ENCODE measurements around the gene ZFPM1. TPM values are rescaled to one million over a fixed set of nuclear protein-coding genes. Genes with fewer than 3 reads are reported as not detected.

ZFPM1 gene
- total RNA-seq, 2 donors from 2014 or later = 10.9 to 11.4 TPM

GRCh38 chr16:88498576-88499208, 45.6 kb downstream of the ZFPM1 start:
- DNase-seq = no peak
- H3K27ac ChIP-seq = peak overlapping the region; percentile 78 to 91 (median 84)
- H3K9me3 ChIP-seq = no peaks in the 10 kb centered on the region
- intact Hi-C loops (cut with DNase I) = no loop called here
- H3K4me3 ChIP-seq = no peak overlapping the region
- ATAC-seq = no peak
- no peak for TF ChIP-seq CTCF (IDR thresholded peaks at IDR 0.05)
- TF ChIP-seq POLR2A (IDR thresholded peaks at IDR 0.05) = no peak
- H3K27me3 ChIP-seq = no peaks in the 10 kb centered on the region
- WGBS, 2 donors = 85 to 99% methylated on average over 17 to 27 of the region's 27 CpGs
- H3K36me3 ChIP-seq (replicated peaks in 1 of 2; ENCODE audit: insufficient read depth in 1 of 2, low read depth in 2 of 2) = no peaks in the 10 kb centered on the region
- peaks cover 67% of the 10 kb centered on the region for H3K4me1 ChIP-seq

GRCh38 chr16:88499292-88499691, 46.2 kb downstream of the ZFPM1 start:
- Histone ChIP-seq H3K4me3 (no peak overlapping the region), H3K9me3 (no peaks in the 10 kb centered on the region), H3K4me1 (peaks cover 73% of the 10 kb centered on the region), H3K27me3 (no peaks in the 10 kb centered on the region), H3K27ac (peak overlapping the region; percentile 78 to 91 (median 84)), H3K36me3 (replicated peaks in 1 of 2; ENCODE audit: insufficient read depth in 1 of 2, low read depth in 2 of 2) (no peaks in the 10 kb centered on the region)
- DNase-seq (no peak), ATAC-seq (no peak)
- intact Hi-C loops (cut with DNase I) = no loop called here
- 76 to 78% methylated on average over 18 to 19 of the region's 19 CpGs for WGBS, 2 donors
- TF ChIP-seq POLR2A (IDR thresholded peaks at IDR 0.05) (no peak), CTCF (IDR thresholded peaks at IDR 0.05) (no peak)

GRCh38 chr16:88499836-88500251, 46.8 kb downstream of the ZFPM1 start:
- intact Hi-C loops (cut with DNase I) = no loop called here
- no peaks in the 10 kb centered on the region for H3K27me3 ChIP-seq
- H3K4me3 ChIP-seq = no peak overlapping the region
- peaks cover 78% of the 10 kb centered on the region for H3K4me1 ChIP-seq
- DNase-seq (peak; percentile 47 to 65 (median 49)), ATAC-seq (peak; percentile 34)
- no peaks in the 10 kb centered on the region for H3K36me3 ChIP-seq (replicated peaks in 1 of 2; ENCODE audit: insufficient read depth in 1 of 2, low read depth in 2 of 2)
- 23% methylated on average over 10 to 21 of the region's 23 CpGs for WGBS, 2 donors
- no peaks in the 10 kb centered on the region for H3K9me3 ChIP-seq
- H3K27ac ChIP-seq = peak overlapping the region; percentile 78 to 91 (median 84)
- TF ChIP-seq POLR2A (IDR thresholded peaks at IDR 0.05) (no peak), CTCF (IDR thresholded peaks at IDR 0.05) (no peak)

GRCh38 chr16:88500255-88500661, 47.2 kb downstream of the ZFPM1 start:
- TF ChIP-seq POLR2A (IDR thresholded peaks at IDR 0.05) (no peak), CTCF (IDR thresholded peaks at IDR 0.05) (peak in 1 of 7 experiments; percentile 10)
- DNase-seq = peak; percentile 84 to 93 (median 90)
- no peak overlapping the region for H3K4me3 ChIP-seq
- peak; percentile 63 for ATAC-seq
- WGBS, 2 donors = 40% methylated on average over 17 of the region's 17 CpGs; no CpG with 5 or more reads in 1 of the 2 donors
- no peaks in the 10 kb centered on the region for H3K27me3 ChIP-seq
- peak overlapping the region; percentile 78 to 91 (median 84) for H3K27ac ChIP-seq
- H3K36me3 ChIP-seq (replicated peaks in 1 of 2; ENCODE audit: insufficient read depth in 1 of 2, low read depth in 2 of 2) = no peaks in the 10 kb centered on the region
- no peaks in the 10 kb centered on the region for H3K9me3 ChIP-seq
- peaks cover 82% of the 10 kb centered on the region for H3K4me1 ChIP-seq
- intact Hi-C loops (cut with DNase I) = no loop called here

- Histone ChIP-seq H3K36me3 (replicated peaks in 1 of 2; ENCODE audit: insufficient read depth in 1 of 2, low read depth in 2 of 2) (no peaks in the 10 kb centered on the region), H3K27me3 (no peaks in the 10 kb centered on the region), H3K9me3 (no peaks in the 10 kb centered on the region), H3K4me1 (peaks cover 93% of the 10 kb centered on the region), H3K4me3 (no peak overlapping the region), H3K27ac (peak overlapping the region; percentile 83 to 93 (median 90))
- intact Hi-C loops (cut with DNase I) = no loop called here
- no peak for TF ChIP-seq POLR2A (IDR thresholded peaks at IDR 0.05)
- no peak for TF ChIP-seq CTCF (IDR thresholded peaks at IDR 0.05)
- ATAC-seq (no peak), DNase-seq (peak in 1 of 4 donors; percentile 33)
- 64 to 79% methylated on average over 2 to 10 of the region's 15 CpGs for WGBS, 2 donors
Observed at GRCh38 chr16:88502371-88502770, 49.3 kb downstream of the ZFPM1 start.

Data from body of pancreas (tissue), 4 donors.